Measurements from ENCODE around the gene ZNF273. TPM values are rescaled to one million over a fixed set of nuclear protein-coding genes. Genes with fewer than 3 reads are reported as not detected.
"Not testable (repeated sequence)": the region's sequence is repeated elsewhere in the genome, so short reads cannot be mapped to it uniquely, and the experiment has no call there.

The ZNF273 gene
- 15.9 and 17.1 TPM in 2 replicates for total RNA-seq
- long read RNA-seq, transcript ZNF273-201 (5 exons, 3,757 nt), result major isoform, 8 of 26 reads
- long read RNA-seq, partial matches to known transcripts, result 0 of 26 reads
- long read RNA-seq, other reads (novel, unspliced or antisense), result 16 of 26 reads

- peaks cover 8% of the 10 kb centered on the region for H3K27me3 Mint-ChIP-seq (ENCODE audit: low read depth)
- H3K36me3 Mint-ChIP-seq (ENCODE audit: low read depth), result peaks cover 4% of the 10 kb centered on the region
- TF ChIP-seq CTCF (conservative IDR thresholded peaks at IDR 0.05), result no peak
- H3K27ac Mint-ChIP-seq (ENCODE audit: unreplicated experiment), result peak within 1 kb of the TSS; percentile 100
- peak; percentile 75 for DNase-seq (ENCODE audit: low read depth, low spot score)
- H3K4me3 Mint-ChIP-seq, result peak within 1 kb of the TSS; percentile 99
- peaks cover 39% of the 10 kb centered on the region for H3K4me1 Mint-ChIP-seq
- no peaks in the 10 kb centered on the region for H3K9me3 Mint-ChIP-seq
Observed at GRCh38 chr7:64902806-64903721, at the start of gene ZNF273. TSS of gene ZNF273 (plus strand) at chr7:64903273. CDS start at chr7:64903318, 45 bp downstream.

DNA sequence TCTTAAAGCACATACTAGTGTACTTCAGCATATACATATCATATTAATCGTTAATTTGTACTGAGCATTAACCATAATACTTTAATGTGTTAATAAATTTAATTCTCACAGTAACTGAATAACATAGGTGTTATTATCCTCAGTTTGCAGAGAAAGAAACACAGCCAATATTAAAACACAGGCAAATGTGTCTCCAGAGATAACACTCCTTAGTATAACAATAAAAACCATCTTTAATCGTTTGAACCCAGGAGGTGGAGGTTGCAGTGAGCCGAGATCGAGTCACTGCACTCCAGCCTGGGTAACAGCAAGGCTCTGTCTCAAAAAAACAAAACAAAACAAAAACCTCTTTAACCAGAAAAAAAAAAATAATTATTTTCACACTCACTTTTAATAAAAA lies 49.4 kb upstream of the ZNF273 start:
- H3K36me3 Mint-ChIP-seq (ENCODE audit: low read depth), result no peaks in the 10 kb centered on the region

GRCh38 chr7:64854969-64855368 lies 48.1 kb upstream of the ZNF273 start:
- DNase-seq (ENCODE audit: low read depth, low spot score), result no peak
- Mint-ChIP-seq H3K4me3 (no peak overlapping the region), H3K27me3 (ENCODE audit: low read depth) (peaks cover 2% of the 10 kb centered on the region), H3K4me1 (no peaks in the 10 kb centered on the region), H3K9me3 (peaks cover 3% of the 10 kb centered on the region), H3K36me3 (ENCODE audit: low read depth) (no peaks in the 10 kb centered on the region), H3K27ac (ENCODE audit: unreplicated experiment) (no peak overlapping the region)
- no peak for TF ChIP-seq CTCF (conservative IDR thresholded peaks at IDR 0.05)

More for the DNA sequence above, 49.4 kb upstream of the ZNF273 start:
- H3K4me1 Mint-ChIP-seq, result no peaks in the 10 kb centered on the region
- H3K27me3 Mint-ChIP-seq (ENCODE audit: low read depth), result peaks cover 2% of the 10 kb centered on the region
- H3K4me3 Mint-ChIP-seq, result no peak overlapping the region
- H3K9me3 Mint-ChIP-seq, result peaks cover 8% of the 10 kb centered on the region
- H3K27ac Mint-ChIP-seq (ENCODE audit: unreplicated experiment), result no peak overlapping the region
- no peak for TF ChIP-seq CTCF (conservative IDR thresholded peaks at IDR 0.05)
- DNase-seq (ENCODE audit: low read depth, low spot score), result no peak

DNA sequence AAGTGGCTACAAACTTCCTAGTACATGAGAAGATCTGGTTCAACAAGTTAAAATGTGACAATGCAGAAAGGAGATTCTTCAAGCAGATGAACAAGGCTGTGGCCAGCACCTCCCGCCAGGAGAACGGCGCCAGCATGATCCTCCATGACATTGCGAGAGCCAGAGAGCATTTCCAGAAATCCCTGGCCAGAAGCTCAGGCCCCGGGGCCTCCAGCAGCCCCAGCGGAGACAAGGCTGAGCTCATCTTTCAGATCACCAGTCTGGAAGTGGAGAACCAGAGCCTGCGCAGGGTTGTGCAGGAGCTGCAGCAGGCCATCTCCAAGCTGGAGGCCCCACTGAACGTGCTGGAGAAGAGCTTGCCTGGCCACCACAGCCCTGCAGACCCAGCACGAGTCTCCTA lies 40.1 kb upstream of the ZNF273 start:
- H3K36me3 Mint-ChIP-seq (ENCODE audit: low read depth), result no peaks in the 10 kb centered on the region
- no peak overlapping the region for H3K4me3 Mint-ChIP-seq
- no peaks in the 10 kb centered on the region for H3K4me1 Mint-ChIP-seq
- TF ChIP-seq CTCF (conservative IDR thresholded peaks at IDR 0.05), result no peak
- DNase-seq (ENCODE audit: low read depth, low spot score), result no peak
- H3K9me3 Mint-ChIP-seq, result peaks cover 7% of the 10 kb centered on the region
- peaks cover 7% of the 10 kb centered on the region for H3K27me3 Mint-ChIP-seq (ENCODE audit: low read depth)
- H3K27ac Mint-ChIP-seq (ENCODE audit: unreplicated experiment), result no peak overlapping the region

- H3K27me3 Mint-ChIP-seq (ENCODE audit: low read depth); DNase-seq (ENCODE audit: low read depth, low spot score); H3K9me3 Mint-ChIP-seq; H3K36me3 Mint-ChIP-seq (ENCODE audit: low read depth); H3K4me3 Mint-ChIP-seq; H3K27ac Mint-ChIP-seq (ENCODE audit: unreplicated experiment); H3K4me1 Mint-ChIP-seq: not testable (repeated sequence)
Observed at GRCh38 chr7:64863530-64863929, 39.5 kb upstream of the ZNF273 start.

- TF ChIP-seq CTCF (conservative IDR thresholded peaks at IDR 0.05), result no peak
- no peak overlapping the region for H3K4me3 Mint-ChIP-seq
- no peaks in the 10 kb centered on the region for H3K4me1 Mint-ChIP-seq
- H3K27me3 Mint-ChIP-seq (ENCODE audit: low read depth), result peaks cover 5% of the 10 kb centered on the region
- H3K36me3 Mint-ChIP-seq (ENCODE audit: low read depth), result no peaks in the 10 kb centered on the region
- H3K9me3 Mint-ChIP-seq, result peaks cover 7% of the 10 kb centered on the region
- no peak overlapping the region for H3K27ac Mint-ChIP-seq (ENCODE audit: unreplicated experiment)
- DNase-seq (ENCODE audit: low read depth, low spot score), result no peak
Observed at GRCh38 chr7:64863969-64864368, 39.1 kb upstream of the ZNF273 start.
